Astrocyte (in vitro differentiated cells and primary cell): Measurements from ENCODE around the gene SMYD4.
A peak's percentile ranks its signal among the peaks of the same experiment; 100 is the strongest.

Experiments used
- CTCF ChIP-seq: IDR thresholded peaks from 2 replicates; pipeline ENCODE4 v1.5.1; 2011; ENCODE audit warnings: low read depth, mild to moderate bottlenecking, inconsistent platforms, low read length, moderate library complexity; ENCODE audit not compliant: insufficient read depth
- EZH2 ChIP-seq: IDR thresholded peaks from 2 replicates; pipeline ENCODE4 v1.6.1; 2012; ENCODE audit warnings: mild to moderate bottlenecking, low read length, inconsistent platforms; ENCODE audit not compliant: insufficient read depth

DNA sequence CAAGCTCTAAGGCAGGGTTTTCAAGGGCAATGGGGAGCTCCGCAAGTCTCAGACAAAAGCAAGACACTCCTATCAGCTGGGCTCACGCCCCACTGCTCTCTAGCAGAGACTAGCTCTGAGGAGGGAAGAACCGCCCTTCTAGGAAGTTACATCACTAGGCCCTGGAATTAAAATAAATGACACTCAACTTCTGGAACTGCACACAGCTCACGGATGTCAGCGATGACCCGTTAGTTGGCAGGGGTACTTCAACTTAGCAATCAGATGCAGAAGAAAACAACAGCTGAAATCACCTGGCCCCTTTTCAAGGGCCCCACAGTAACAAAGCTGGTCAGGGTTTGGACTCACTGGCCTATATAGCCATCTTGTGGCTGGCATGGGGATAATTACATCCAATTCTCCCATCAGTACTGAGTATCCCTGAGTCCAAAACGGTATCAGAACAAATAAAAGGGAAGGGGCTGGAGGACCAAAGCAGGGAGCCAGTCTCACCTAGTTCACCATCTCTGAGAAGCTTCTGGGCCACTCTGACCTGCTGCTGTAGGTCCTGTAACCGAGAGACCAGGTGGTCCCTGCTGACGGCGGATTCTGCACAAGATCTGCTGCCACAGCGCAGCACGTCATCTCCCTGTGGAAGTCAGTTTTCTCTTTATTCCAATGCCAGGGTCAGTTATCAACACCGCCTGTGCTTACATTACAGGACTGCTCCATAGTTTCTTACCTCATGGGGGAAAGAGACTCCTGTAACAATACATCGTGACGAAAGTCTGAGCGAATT, 45.7 kb downstream of the SMYD4 start:
- peak; percentile 66 for TF ChIP-seq CTCF
- TF ChIP-seq EZH2, result no peak
